GM21423 (cell line): Measurements from ENCODE around the gene MAML3.

Experiments
- ATAC-seq: cut with Tn5 transposase; IDR thresholded peaks from one replicate; pipeline ENCODE4 v1.9.1; 2021; ENCODE audit warnings: mild to moderate bottlenecking, moderate library complexity; ENCODE audit not compliant: unreplicated experiment

MAML3 gene

DNA sequence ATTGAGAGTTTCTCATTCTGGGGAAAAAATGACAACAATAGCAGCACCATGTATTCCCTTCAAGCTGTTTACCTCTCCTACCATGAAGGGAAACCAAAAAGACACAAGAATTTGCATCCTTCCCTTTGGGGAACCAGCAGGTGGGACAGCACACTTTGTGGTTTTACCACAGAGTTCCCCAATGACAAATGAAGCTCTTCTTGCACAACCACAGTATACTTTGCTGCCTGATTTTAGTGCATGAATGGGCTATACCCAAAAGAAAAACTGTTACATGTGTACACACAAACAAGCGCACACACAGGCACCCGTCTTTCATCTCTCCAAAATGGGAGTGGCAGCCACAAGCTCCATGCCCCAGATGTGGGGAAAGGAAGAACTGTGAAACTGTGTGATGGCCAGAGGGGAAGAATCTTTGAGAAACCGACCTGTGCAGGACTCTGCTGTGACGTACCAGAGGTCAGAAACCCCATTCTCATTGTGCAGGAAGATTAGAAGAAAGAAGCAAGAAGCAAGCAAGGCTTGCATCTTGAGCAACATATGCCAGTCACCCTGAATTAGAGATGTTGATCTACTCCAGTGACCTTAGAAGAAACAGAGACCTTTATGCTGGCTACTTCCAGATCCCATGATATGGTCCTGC lies 2.7 kb upstream of the MAML3 start:
- ATAC-seq, result peak; percentile 59

DNA sequence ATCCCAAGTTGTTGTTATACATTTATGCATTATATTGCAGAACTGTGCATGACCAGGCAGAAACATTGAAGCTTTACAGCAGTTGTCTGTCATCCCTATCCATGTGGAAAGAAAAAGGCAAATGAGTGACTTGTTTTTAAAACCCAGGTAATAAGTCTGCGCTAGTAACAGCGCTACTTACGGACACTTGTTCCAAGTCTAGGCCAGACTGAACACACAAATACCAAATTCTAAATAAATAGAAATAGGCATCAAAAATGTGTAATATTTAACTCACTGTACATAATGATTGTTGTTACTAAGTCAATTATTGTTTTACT lies 548 bp upstream of the MAML3 start:
- no peak for ATAC-seq

DNA sequence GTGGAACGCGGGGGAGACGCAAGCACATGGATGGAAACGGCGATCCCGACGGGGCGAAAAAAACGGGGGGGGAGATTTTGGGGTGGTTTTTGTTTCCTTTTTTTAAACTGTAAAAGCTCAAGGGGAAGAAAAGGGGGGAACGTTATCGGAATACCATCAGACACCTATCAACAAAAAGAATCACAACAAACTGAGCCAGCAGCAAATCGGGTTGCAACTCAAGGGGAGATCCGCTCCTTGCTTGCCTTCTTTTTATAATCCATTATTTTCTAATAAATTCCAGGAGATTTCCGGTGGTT lies 616 bp downstream of the MAML3 start:
- no peak for ATAC-seq

DNA sequence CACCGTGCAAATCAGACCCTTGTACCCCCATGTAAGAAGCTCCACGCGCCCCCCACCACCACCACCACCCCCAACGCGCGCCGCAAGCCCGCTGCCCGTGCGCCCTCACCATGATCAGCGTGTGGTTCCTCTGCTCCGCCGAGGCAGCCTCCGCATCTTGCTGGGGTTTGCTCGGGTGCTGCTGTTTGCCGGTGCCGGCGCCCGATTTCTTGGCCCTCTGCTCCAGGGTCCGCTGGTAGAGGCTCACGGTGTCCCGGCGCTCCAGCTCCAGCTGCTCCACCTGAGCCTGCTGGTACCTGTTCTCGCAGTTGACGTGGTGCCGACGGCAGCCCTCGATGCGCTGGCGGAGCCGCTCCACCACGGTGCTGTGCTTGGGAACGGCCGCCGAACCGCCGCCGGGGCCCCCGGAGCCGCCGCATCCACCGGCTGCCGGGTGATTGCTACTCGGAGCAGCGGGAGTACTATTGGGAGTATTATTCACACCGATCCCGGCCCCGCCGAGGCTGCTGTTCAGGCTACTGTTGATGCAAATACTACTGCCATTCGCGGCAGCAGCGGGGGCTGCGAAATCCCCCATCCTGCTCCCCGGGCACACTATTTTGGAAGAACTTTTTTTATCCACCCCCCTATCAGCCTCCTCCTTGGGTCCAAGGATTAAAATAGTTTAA lies 1.1 kb downstream of the MAML3 start:
- no peak for ATAC-seq

DNA sequence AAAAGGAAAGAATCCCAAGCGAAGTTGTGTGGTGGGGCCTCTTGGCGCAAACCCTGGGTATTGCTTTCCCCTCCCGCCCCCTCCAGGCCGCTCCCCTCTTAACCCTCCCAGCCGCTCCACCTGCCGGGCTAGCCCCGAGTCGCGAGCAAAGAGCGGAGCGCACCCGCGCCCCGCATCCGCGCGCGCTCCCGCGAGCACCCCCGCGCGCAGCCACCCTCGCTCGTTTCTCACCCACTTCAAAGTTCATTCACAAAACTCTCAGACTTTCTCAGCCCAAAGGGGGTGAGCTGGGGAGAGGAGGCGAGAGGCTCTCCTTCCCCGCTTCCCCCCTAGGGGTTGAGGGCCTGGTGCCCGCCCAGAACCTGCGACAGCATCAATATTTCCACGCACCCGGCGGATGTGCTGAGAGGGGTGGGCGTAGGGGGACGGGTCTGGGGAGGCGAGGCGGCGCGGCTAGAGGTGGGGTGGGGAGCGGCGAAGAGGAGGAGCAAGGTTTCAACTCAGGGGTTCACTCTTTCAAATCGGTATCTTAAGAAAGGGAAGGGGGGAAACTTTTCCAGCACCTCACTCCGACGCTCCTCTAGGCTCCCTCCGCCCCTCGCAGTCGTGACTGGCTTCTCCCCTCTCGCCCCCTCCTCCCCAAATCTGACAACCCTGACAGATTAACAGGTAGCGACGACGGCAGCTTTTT lies 1.8 kb downstream of the MAML3 start:
- no peak for ATAC-seq

DNA sequence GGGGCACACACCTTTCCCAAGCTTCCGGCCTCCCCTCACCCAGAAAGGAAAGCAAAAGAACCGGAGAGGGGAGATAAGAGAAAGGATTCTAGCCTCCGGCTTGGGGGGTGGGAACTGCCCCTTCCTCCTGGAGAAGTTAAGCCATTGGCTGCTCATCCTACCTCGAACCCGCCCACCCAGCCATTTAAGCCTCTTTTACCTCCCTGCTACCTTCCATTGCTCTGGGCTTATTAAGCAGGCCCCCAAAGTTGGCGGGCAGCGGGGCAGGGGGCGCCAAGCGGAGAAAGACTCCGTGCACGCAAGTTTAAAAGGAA lies 2.3 kb downstream of the MAML3 start:
- no peak for ATAC-seq

DNA sequence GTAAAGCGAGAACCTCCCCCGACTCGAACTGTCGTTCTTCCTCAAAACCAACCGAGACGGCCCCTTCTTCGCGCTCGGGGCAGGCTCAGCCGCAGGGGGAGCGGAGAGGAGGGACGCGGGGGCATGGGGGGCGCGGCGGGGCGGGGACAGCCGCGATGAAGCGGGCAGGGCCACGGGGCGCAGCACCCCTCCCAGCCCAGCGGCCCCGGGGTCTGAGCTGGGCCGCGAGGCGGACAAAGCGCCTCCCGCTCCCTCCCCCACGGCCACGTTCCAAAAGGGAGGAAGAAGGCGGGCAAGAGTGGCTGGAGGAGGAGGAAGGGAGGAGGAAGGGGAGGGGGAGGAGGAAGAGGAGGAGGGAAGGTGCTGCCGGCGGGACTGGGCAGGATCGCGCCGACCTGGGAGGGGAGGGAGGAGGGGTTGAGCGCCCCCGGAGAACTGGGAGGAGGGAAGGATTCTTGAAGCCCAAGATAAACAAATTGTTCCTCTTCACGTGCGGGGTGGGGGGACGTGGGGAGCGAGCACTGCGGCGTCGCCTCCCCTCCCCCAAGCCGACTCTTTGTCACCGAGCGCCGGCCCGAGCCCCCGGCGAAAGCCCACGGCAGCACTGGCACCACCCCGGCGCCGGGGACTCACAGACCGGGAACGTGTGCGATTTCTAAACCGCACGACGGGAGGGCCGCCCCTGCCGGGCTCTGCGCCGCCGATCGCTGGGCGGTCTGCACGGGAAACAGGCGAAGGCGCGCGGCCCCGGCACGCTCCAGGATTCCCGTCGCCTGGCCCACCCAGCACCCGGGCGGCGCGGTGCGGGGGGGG lies 2.9 kb downstream of the MAML3 start:
- no peak for ATAC-seq

DNA sequence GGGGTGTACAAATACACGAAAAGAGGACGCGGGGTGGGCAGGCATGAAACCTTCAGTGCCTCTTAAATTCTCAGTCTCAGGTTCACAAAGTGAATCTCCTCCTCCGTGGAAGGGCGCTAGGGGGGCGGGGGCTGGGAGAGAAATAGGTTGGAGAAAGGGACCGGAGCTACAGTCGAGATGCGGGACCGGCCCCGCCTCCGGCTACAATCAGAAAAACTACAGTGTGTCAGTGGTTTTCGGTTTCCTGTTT lies 3.4 kb downstream of the MAML3 start:
- ATAC-seq, result no peak

DNA sequence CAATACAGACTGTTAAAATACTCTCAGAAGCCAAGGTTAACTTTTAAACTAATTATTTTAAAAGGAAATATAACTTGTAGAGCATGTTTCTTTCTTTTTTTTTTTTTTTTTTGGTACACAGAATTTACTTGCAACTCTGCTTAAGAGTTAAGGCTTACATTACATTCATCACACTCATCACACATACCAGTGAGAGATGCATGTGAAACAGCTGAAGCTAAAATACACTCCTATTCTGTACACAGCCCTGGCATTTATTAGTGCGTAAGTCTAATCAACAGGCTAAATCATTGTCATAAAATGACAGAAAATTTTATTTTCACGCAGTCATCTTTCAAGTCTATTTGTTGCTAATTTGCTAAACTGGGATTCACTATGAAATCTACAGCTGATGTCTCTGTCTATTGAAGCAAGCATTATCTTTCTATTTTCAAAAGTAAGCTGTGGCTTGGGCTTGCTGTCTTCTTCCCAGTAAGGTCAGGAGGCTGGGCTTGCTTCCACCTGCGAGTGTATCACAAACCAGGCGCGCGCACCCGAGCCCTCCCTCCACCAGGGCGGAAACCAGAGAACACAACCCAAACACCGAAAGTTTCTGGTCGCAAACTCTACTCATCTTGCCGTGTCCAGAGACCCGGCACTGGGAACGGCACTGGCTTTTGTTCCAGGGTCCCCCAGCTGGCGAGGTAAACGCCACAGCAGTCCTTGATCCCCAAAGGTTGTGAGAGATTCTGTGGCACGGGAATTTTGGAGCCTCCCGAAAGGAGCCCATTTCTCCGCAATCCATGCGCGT lies 3.9 kb downstream of the MAML3 start:
- ATAC-seq, result peak; percentile 33

DNA sequence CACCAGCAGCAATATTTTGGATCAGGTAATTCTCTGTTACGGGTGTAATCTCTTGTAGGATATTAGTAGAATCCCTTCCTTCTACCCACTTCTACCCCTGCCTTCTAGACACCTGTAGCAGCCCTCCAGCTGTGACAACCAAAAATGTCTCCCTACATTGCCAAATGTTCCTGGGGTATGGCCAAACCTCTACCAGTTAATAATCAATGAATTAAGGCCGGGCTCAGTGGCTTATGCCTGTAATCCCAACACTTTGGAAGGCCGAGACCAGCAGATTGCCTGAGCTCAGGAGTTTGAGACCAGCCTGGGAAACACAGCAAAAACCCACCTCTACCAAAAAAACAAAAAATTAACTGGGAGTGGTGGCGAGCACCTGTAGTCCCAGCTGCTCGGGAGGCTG lies 9.9 kb downstream of the MAML3 start:
- no peak for ATAC-seq

DNA sequence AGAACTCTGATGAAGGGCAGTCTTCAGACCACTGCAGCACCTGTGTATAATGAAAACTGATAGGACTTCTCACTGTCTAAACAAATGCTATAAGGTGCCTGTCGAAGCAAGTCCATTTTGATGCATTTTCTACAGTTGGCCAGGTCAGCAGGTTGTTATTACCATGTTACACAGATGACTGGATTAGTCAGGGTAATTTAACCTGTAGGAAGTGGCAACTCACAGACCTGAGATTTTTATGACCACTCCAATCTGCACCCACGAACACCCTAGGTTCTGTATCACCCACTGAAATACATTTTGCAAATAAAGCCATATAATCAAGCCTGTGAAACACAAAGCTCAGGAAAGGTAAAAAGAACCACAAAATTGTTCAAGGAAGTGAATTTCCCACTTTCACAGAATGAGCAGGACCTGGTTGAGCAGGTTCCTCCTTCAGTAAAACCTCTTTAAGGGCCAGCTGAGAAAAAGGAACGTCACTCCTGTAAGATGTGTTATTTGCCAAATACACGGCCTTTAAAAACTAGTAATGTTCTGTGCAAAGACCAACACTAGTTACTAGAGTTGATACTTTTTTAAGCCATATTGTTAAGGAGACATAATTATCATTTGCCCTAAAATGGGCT lies 12.7 kb downstream of the MAML3 start:
- ATAC-seq, result no peak

DNA sequence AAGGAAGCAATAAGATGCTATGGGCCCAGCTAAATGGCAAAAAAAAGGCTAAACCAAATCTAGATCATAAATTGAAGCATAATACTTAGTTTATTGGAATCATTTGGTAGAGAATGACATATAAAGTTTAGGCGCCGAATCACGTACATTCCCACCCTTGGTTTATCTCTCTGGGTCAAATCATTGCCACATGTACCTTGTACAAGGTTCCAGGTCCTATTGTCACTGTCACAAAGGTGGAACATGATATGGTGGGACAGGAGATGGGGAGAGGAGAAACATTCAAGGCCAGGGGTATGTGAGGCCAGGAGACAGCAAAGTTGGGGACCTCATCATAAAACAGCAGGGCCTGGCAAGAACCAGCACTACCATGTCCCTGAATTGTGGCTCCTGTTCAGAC lies 13.4 kb downstream of the MAML3 start:
- ATAC-seq, result no peak

DNA sequence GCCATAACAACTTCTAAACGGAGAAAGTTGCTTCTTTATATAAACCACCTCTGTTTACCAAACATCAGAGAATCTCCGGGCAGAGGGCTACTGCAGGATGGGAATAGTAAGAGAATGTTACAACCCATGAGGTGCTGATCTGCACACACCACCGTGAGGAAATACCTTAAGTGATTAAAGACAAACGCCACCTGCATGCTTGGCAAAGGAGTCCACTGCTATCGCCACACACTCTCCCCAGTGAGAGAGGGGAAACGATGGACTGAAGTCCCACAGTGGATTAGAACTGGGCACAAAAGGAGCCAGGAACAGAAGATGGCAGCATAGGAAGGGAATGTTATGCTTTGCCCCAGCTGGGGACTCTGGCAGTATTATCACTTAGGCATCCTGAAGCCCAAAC lies 15.6 kb downstream of the MAML3 start:
- no peak for ATAC-seq

DNA sequence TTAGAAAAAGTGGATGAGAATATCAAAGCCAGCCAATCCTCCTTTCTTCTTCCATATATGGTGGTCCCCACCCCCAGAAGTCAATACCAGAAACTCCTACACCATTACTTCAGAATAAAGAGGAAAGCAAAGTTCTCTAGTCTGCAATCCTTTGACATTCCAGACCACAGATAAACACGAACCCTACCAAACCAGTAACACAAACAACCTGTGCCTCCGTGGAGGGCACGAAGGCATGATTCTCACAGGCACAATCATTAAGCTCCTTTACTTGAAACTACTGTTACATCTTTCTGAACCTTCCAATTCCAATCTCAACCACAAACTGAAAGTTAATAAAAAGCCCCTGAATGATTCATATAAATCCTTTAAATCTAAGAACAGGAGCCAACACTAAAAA lies 16.3 kb downstream of the MAML3 start:
- ATAC-seq, result no peak

DNA sequence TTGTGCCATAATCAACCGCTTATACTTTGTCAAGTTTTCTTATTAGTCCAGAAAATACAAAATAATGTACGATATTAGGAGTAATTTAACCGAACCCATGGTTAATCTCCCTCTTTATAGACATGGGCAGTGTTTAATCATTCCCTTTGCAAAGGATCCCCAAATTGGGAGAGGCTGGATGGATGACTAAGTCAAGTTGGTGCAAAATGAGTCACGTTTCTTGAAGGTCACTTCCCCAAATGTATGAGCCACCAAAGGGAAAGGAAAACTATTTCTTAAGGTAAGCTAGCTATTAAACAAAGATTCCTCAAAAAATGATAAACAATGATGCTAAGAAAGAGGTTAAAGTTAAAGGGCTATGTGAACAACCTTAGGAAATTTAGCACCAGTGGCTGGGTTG lies 17.5 kb downstream of the MAML3 start:
- no peak for ATAC-seq

DNA sequence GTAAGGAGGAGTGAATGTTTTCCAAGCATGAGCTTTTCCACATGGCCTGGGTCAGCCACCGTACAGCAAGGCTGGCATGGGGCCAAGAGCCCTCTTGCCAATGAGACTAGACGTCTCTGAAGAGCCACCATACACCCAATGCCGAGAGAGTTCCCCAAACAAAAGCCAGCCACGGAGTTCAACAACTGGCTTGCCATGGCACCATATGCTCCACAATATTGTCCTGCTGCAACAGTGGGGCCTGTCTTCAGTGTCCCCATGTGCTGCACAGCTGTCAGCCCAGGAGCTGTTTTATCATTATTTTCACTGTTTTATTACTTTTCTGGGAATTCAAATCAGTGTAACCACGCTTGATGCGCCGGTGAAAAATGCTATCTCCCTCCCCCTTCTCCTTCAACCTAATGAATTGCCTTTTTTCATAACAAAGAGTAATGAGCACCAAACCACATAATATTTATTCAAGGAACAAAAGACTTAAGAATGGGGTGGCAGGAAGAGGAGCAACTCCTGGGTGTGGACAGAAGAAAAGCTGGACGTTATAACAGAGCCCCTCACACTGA lies 18.4 kb downstream of the MAML3 start:
- no peak for ATAC-seq

DNA sequence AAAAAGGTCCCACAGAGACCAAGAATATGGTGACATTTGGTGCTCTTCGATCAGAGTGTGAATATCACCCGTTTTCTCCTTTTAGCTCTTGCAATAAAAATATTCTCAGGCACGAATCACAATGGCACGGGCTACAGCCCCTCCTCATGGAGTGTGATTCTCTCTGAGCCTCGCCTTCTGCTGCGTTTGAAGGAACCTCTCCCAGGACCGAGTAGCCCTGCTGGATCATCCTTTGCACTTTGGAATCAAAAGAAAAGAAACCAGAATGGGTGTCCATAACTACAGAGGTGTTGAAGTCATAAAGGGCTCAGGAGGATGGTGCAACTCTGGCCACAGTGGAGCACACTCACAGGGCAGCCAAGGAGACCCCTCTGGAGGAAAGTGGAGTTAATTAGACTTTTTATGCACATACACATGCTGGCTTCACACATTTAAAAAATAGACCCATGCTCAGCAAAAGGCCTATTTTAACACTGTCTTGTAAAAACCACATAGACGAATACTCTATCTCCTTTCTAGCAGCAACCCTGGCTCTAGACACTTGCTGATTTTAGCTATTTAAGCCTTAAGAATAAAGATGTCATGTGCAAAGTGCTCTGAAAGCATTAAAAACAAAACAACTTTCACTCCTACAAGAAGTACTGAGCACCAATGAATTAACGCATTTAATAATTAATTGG lies 19.1 kb downstream of the MAML3 start:
- ATAC-seq, result no peak

DNA sequence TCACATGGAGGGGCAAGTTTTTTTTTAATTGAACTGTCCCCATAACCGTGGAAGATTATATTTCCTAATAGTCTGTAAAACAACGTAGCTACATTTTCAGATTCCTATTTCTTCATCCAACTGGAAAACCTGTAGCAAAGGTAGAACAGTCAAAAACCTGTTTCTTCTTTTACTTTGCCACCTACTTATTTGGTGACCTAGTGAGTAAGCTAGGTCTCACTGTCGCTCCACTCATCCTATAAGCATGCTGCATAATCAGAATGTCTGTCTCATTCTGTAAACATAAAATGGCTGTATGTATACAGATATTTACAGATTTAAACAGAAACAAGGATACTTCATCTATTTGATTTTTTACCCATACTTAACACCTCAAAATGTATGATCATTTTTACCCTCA lies 20.4 kb downstream of the MAML3 start:
- ATAC-seq, result no peak

DNA sequence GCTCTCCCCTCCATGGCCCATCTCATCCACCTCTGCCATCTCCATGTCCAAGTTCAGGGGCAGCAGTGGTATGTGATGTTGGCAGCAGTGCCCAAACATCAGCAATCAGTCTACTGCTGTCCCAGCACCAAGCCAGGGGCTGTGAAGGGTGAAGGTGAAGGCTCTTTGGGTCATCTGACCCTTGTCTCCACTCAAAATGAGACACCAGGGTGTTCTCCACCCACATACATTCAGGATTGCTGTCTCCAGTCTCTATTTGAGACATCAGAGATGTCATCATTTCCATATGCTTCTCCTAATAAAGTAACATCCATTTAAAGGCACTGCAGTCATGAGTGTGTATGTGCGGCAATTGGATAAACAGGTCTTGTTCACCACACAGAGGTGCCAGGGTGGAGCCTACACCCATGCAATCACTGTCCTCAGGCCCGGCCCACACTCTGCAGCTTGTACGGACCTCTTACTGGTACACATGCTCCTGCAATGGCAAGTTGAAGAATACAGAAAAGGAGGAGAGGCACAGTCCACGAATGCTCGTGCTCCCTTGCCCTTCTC lies 22.2 kb downstream of the MAML3 start:
- ATAC-seq, result no peak

DNA sequence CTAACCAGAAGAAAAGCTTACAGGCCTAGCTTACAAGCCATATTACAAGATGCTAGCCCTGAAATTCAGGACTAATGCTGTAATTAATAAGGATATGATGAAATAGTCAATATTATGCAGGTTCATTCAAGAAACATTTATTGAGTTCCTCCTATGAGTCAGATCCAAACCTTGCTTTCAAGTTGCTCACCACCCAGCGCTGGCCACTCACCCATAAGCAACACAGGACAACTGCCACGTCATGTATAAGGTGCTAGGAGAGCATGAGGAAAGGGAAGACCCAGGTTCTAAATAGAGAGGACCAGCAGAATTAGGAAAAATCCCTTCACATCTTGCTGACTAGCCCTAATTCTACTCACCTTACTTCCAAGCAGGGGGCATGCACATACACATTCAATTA lies 23.3 kb downstream of the MAML3 start:
- ATAC-seq, result no peak
